ENCODE results near the gene MYO1B. TPM values are rescaled to one million over a fixed set of nuclear protein-coding genes. Genes with fewer than 3 reads are reported as not detected.

The MYO1B gene
- total RNA-seq, 1 experiment from 2014 or later, result 93.0 TPM

GRCh38 chr2:191206613-191207471 lies 38.4 kb upstream of the MYO1B start:
- peaks cover 5% of the 10 kb centered on the region; the same call in 1 of the 2 replicates for H3K4me1 ChIP-seq (ENCODE audit: insufficient read depth, low read length)
- no peak overlapping the region for H3K4me2 ChIP-seq (ENCODE audit: low read length)
- no peaks in the 10 kb centered on the region for H4K20me1 ChIP-seq (ENCODE audit: low read length)
- H3K27ac ChIP-seq (ENCODE audit: low read length), result no peak overlapping the region
- H3K36me3 ChIP-seq (ENCODE audit: low read depth, low read length), result no peaks in the 10 kb centered on the region
- H3K79me2 ChIP-seq (ENCODE audit: low read length), result no peaks in the 10 kb centered on the region
- no peak overlapping the region for H3K9ac ChIP-seq (ENCODE audit: low read length)
- DNase-seq (no peak), ATAC-seq (no peak)
- TF ChIP-seq EZH2phosphoT487 (IDR thresholded peaks at IDR 0.05; ENCODE audit: borderline replicate concordance, low read length) (no peak), CTCF (conservative IDR thresholded peaks at IDR 0.05; ENCODE audit: low read depth, low read length) (no peak), EZH2 (IDR thresholded peaks at IDR 0.05; ENCODE audit: low read length, unreplicated experiment) (no peak)
- no peak overlapping the region for H3K4me3 ChIP-seq (ENCODE audit: low read length)
- CTCF ChIA-PET, result no interaction called here
- H2AFZ ChIP-seq (ENCODE audit: low read length), result no peak overlapping the region
- BruUV-seq (replicated peaks), result no TSS peak
- intact Hi-C loops (cut with micrococcal nuclease), result no loop called here
- POLR2A ChIA-PET (ENCODE audit: unreplicated experiment), result no interaction called here
- no peaks in the 10 kb centered on the region for H3K9me3 ChIP-seq (ENCODE audit: low read length)
- H3K27me3 ChIP-seq (ENCODE audit: low read length), result no peaks in the 10 kb centered on the region
- H3F3A ChIP-seq (ENCODE audit: low read length, unreplicated experiment), result no peaks in the 10 kb centered on the region
- H3K9me2 ChIP-seq (replicated peaks; ENCODE audit: low read length), result no peaks in the 10 kb centered on the region

GRCh38 chr2:191209340-191209739 lies 35.9 kb upstream of the MYO1B start:
- intact Hi-C loops (cut with micrococcal nuclease), result no loop called here
- ChIA-PET POLR2A (ENCODE audit: unreplicated experiment) (no interaction called here), CTCF (no interaction called here)
- Histone ChIP-seq H3K4me1 (ENCODE audit: insufficient read depth, low read length) (no peaks in the 10 kb centered on the region), H4K20me1 (ENCODE audit: low read length) (no peaks in the 10 kb centered on the region), H3K79me2 (ENCODE audit: low read length) (no peaks in the 10 kb centered on the region), H2AFZ (ENCODE audit: low read length) (no peak overlapping the region), H3K9me2 (replicated peaks; ENCODE audit: low read length) (no peaks in the 10 kb centered on the region), H3F3A (ENCODE audit: low read length, unreplicated experiment) (no peaks in the 10 kb centered on the region), H3K27me3 (ENCODE audit: low read length) (no peaks in the 10 kb centered on the region), H3K36me3 (ENCODE audit: low read depth, low read length) (no peaks in the 10 kb centered on the region), H3K9ac (ENCODE audit: low read length) (no peak overlapping the region), H3K27ac (ENCODE audit: low read length) (no peak overlapping the region), H3K9me3 (ENCODE audit: low read length) (peaks cover 4% of the 10 kb centered on the region; the same call in 1 of the 2 replicates), H3K4me2 (ENCODE audit: low read length) (no peak overlapping the region), H3K4me3 (ENCODE audit: low read length) (no peak overlapping the region)
- no TSS peak for BruUV-seq (replicated peaks)
- no peak for ATAC-seq
- TF ChIP-seq EZH2 (IDR thresholded peaks at IDR 0.05; ENCODE audit: low read length, unreplicated experiment) (no peak), CTCF (conservative IDR thresholded peaks at IDR 0.05; ENCODE audit: low read depth, low read length) (no peak), EZH2phosphoT487 (IDR thresholded peaks at IDR 0.05; ENCODE audit: borderline replicate concordance, low read length) (no peak)
- DNase-seq, result no peak

- H4K20me1 ChIP-seq (ENCODE audit: low read length), result no peaks in the 10 kb centered on the region
- TF ChIP-seq EZH2phosphoT487 (IDR thresholded peaks at IDR 0.05; ENCODE audit: borderline replicate concordance, low read length) (no peak), CTCF (conservative IDR thresholded peaks at IDR 0.05; ENCODE audit: low read depth, low read length) (no peak), EZH2 (IDR thresholded peaks at IDR 0.05; ENCODE audit: low read length, unreplicated experiment) (no peak)
- H3K9me2 ChIP-seq (replicated peaks; ENCODE audit: low read length), result no peaks in the 10 kb centered on the region
- H2AFZ ChIP-seq (ENCODE audit: low read length), result no peak overlapping the region
- no peak overlapping the region for H3K4me3 ChIP-seq (ENCODE audit: low read length)
- peaks cover 4% of the 10 kb centered on the region; the same call in 1 of the 2 replicates for H3K9me3 ChIP-seq (ENCODE audit: low read length)
- no peaks in the 10 kb centered on the region for H3F3A ChIP-seq (ENCODE audit: low read length, unreplicated experiment)
- DNase-seq, result no peak
- ATAC-seq, result no peak
- no peak overlapping the region for H3K9ac ChIP-seq (ENCODE audit: low read length)
- CTCF ChIA-PET, result no interaction called here
- POLR2A ChIA-PET (ENCODE audit: unreplicated experiment), result no interaction called here
- no peak overlapping the region for H3K27ac ChIP-seq (ENCODE audit: low read length)
- no peaks in the 10 kb centered on the region for H3K36me3 ChIP-seq (ENCODE audit: low read depth, low read length)
- H3K4me1 ChIP-seq (ENCODE audit: insufficient read depth, low read length), result peaks cover 20% of the 10 kb centered on the region
- H3K27me3 ChIP-seq (ENCODE audit: low read length), result no peaks in the 10 kb centered on the region
- H3K4me2 ChIP-seq (ENCODE audit: low read length), result no peak overlapping the region
- intact Hi-C loops (cut with micrococcal nuclease), result no loop called here
- BruUV-seq (replicated peaks), result no TSS peak
- no peaks in the 10 kb centered on the region for H3K79me2 ChIP-seq (ENCODE audit: low read length)
These were observed 33.1 kb upstream of the MYO1B start for GRCh38 chr2:191212119-191212518.

Measured in PC-3 (cell line).